ENCODE results near the gene KLHDC4. TPM values are rescaled to one million over a fixed set of nuclear protein-coding genes. Genes with fewer than 3 reads are reported as not detected.

KLHDC4 gene
- total RNA-seq, 1 experiment from 2014 or later, result 117 TPM

- H3K9me3 ChIP-seq, result no peaks in the 10 kb centered on the region
- H3K36me3 ChIP-seq (ENCODE audit: control insufficient read depth, insufficient read depth, low read length), result no peaks in the 10 kb centered on the region; the same call in 1 of the 2 replicates
- H3K27me3 ChIP-seq (replicated peaks; ENCODE audit: control insufficient read depth, insufficient read depth, low read length), result no peaks in the 10 kb centered on the region; the same call in 1 of the 2 replicates
- CTCF ChIA-PET, result interaction anchor here (1.1 to 1.5 kb wide), 3 partner anchors 10 to 56 kb away, joined by 3 to 4 read pairs (median 3); no protein-coding TSS in a partner anchor
- H3K9me3 Mint-ChIP-seq (ENCODE audit: unreplicated experiment), result no peaks in the 10 kb centered on the region
- intact Hi-C loops (cut with micrococcal nuclease; ENCODE audit: unreplicated experiment), result no loop called here
- H3K4me1 Mint-ChIP-seq (ENCODE audit: low read depth, unreplicated experiment), result no peaks in the 10 kb centered on the region
- no peak for TF ChIP-seq CTCF (IDR thresholded peaks at IDR 0.05; ENCODE audit: insufficient read depth in 1 of 2, low read depth in 1 of 2, low read length in 1 of 2, severe bottlenecking in 1 of 2, unreplicated experiment in 1 of 2)
- no peak overlapping the region for H3K4me3 Mint-ChIP-seq (ENCODE audit: unreplicated experiment)
- no peaks in the 10 kb centered on the region for H3K4me1 ChIP-seq
- H3K36me3 Mint-ChIP-seq (ENCODE audit: insufficient read depth, unreplicated experiment), result peaks cover 37% of the 10 kb centered on the region
- no peak for DNase-seq
- peaks cover 3% of the 10 kb centered on the region for H3K27me3 Mint-ChIP-seq (ENCODE audit: insufficient read depth, unreplicated experiment)
- POLR2A ChIA-PET, result no interaction called here
- BruUV-seq (replicated peaks), result no TSS peak
- H3K4me3 ChIP-seq (ENCODE audit: low read depth, low read length), result no peak overlapping the region
- no peak overlapping the region for H3K27ac Mint-ChIP-seq (ENCODE audit: unreplicated experiment)
Measured at GRCh38 chr16:87692176-87692575, 73.6 kb downstream of the KLHDC4 start.

GRCh38 chr16:87691686-87692079 is 74.1 kb downstream of the KLHDC4 start:
- Mint-ChIP-seq H3K36me3 (ENCODE audit: insufficient read depth, unreplicated experiment) (peaks cover 34% of the 10 kb centered on the region), H3K27ac (ENCODE audit: unreplicated experiment) (no peak overlapping the region), H3K9me3 (ENCODE audit: unreplicated experiment) (no peaks in the 10 kb centered on the region), H3K4me3 (ENCODE audit: unreplicated experiment) (no peak overlapping the region), H3K27me3 (ENCODE audit: insufficient read depth, unreplicated experiment) (peaks cover 3% of the 10 kb centered on the region), H3K4me1 (ENCODE audit: low read depth, unreplicated experiment) (no peaks in the 10 kb centered on the region)
- Histone ChIP-seq H3K9me3 (no peaks in the 10 kb centered on the region), H3K27me3 (replicated peaks; ENCODE audit: control insufficient read depth, insufficient read depth, low read length) (no peaks in the 10 kb centered on the region; the same call in 1 of the 2 replicates), H3K4me3 (ENCODE audit: low read depth, low read length) (no peak overlapping the region), H3K4me1 (no peaks in the 10 kb centered on the region), H3K36me3 (ENCODE audit: control insufficient read depth, insufficient read depth, low read length) (no peaks in the 10 kb centered on the region; the same call in 1 of the 2 replicates)
- TF ChIP-seq CTCF (IDR thresholded peaks at IDR 0.05; ENCODE audit: insufficient read depth in 1 of 2, low read depth in 1 of 2, low read length in 1 of 2, severe bottlenecking in 1 of 2, unreplicated experiment in 1 of 2), result no peak
- BruUV-seq (replicated peaks), result no TSS peak
- POLR2A ChIA-PET, result no interaction called here
- DNase-seq, result no peak
- CTCF ChIA-PET, result interaction anchor here (1.1 to 1.5 kb wide), 3 partner anchors 11 to 55 kb away, joined by 3 to 4 read pairs (median 3); no protein-coding TSS in a partner anchor
- intact Hi-C loops (cut with micrococcal nuclease; ENCODE audit: unreplicated experiment), result no loop called here

GRCh38 chr16:87690911-87691685 is 74.7 kb downstream of the KLHDC4 start:
- Histone ChIP-seq H3K27me3 (replicated peaks; ENCODE audit: control insufficient read depth, insufficient read depth, low read length) (no peaks in the 10 kb centered on the region; the same call in 1 of the 2 replicates), H3K4me1 (no peaks in the 10 kb centered on the region), H3K36me3 (ENCODE audit: control insufficient read depth, insufficient read depth, low read length) (no peaks in the 10 kb centered on the region; the same call in 1 of the 2 replicates), H3K9me3 (no peaks in the 10 kb centered on the region), H3K4me3 (ENCODE audit: low read depth, low read length) (no peak overlapping the region)
- no peak for TF ChIP-seq CTCF (IDR thresholded peaks at IDR 0.05; ENCODE audit: insufficient read depth in 1 of 2, low read depth in 1 of 2, low read length in 1 of 2, severe bottlenecking in 1 of 2, unreplicated experiment in 1 of 2)
- Mint-ChIP-seq H3K4me3 (ENCODE audit: unreplicated experiment) (no peak overlapping the region), H3K9me3 (ENCODE audit: unreplicated experiment) (no peaks in the 10 kb centered on the region), H3K27me3 (ENCODE audit: insufficient read depth, unreplicated experiment) (peaks cover 3% of the 10 kb centered on the region), H3K4me1 (ENCODE audit: low read depth, unreplicated experiment) (no peaks in the 10 kb centered on the region), H3K36me3 (ENCODE audit: insufficient read depth, unreplicated experiment) (peaks cover 31% of the 10 kb centered on the region), H3K27ac (ENCODE audit: unreplicated experiment) (no peak overlapping the region)
- no peak for DNase-seq
- CTCF ChIA-PET, result interaction anchor here (1.1 to 1.2 kb wide), 2 partner anchors 11 to 15 kb away, joined by 3 to 4 read pairs; no protein-coding TSS in a partner anchor
- intact Hi-C loops (cut with micrococcal nuclease; ENCODE audit: unreplicated experiment), result no loop called here
- BruUV-seq (replicated peaks), result no TSS peak
- POLR2A ChIA-PET, result no interaction called here

All from Caco-2 (cell line).